NCI-H345 (cell line): ENCODE results near the gene MROH8.
A peak's percentile ranks its signal among the peaks of the same experiment; 100 is the strongest.
"Not testable (repeated sequence)": the region's sequence is repeated elsewhere in the genome, so short reads cannot be mapped to it uniquely, and the experiment has no call there.

Experiments used
- DNase-seq: peaks from one replicate; lab custom pipeline; 2025; lab: John Stamatoyannopoulos, UW

The MROH8 gene

DNA sequence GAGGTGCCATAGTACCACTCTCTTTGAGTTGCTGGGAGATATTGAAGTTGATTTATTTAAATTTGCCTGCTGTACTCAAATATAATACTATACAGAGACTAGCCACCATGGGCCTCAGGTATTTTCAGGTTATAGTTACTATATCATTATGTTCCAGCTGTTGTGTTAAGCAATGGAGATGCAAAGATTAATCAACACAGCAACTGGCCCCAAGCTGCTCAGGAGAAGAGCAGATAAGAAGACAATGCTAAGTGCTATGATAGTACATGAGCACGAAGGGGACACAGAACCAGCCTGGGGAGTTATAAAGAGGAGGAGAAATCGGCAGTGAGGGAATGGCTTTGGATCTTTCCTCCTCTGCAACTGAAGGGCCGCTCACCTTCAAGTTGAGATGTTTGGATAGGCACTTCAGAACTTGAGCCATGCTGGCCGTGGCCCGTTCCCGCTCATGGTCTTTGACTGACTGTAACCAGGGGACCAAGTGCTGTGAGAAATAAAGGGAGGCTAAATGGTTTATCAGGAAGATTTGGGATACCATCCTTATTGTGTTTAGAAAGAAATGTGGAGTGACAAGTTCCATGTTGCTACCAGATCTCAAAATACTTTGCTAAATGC is 24.6 kb downstream of the MROH8 start:
- no peak for DNase-seq

DNA sequence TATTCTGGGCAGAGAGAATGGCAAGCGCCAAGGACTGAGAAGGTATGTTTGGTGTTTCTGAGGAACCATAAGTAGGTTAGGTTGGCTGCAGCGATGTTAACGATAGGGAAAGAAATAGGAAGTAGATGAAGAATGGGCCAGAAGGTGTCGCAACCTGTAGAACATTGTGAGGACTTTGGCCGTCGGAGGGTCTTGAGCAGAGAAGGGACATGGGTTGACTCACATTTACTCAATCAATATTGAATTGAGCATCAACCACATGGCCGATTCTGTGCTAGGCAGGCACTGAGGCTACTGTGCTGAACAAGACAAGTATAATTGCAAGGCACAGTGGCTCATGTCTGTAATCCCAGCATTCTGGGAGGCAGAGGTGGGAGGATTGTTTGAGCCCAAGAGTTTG is 27.1 kb downstream of the MROH8 start:
- DNase-seq: no peak

DNA sequence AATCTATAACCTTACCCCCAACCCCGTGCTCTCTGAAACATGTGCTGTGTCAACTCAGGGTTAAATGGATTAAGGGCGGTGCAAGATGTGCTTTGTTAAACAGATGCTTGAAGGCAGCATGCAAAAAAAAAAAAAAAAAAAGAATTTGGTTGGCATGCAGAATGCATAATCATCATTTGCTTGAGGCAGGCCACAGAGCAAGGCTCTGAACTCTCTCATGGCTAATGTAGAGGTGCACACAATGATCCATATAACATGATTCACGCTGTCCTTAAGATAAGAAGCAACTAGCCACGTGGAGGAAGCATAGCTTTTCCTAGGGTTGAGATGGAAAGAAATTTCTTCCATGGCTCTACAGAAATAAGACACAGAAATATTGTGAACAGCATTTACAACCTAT is 27.8 kb downstream of the MROH8 start:
- no peak for DNase-seq

DNA sequence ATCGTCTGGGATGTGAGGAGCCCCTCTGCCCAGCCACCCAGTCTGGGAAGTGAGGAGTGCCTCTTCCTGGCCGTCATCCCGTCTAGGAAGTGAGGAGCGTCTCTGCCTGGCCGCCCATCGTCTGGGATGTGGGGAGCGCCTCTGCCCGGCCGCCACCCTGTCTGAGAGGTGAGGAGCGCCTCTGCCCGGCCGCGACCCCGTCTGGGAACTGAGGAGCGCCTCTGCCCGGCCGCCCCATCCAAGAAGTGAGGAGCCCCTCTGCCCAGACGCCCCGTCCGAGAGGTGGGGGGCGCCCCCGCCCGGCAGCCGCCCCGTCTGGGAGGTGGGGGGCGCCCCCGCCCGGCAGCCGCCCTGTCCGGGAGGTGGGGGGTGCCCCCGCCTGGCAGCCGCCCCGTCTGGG is 28.5 kb downstream of the MROH8 start:
- DNase-seq: not testable (repeated sequence)

DNA sequence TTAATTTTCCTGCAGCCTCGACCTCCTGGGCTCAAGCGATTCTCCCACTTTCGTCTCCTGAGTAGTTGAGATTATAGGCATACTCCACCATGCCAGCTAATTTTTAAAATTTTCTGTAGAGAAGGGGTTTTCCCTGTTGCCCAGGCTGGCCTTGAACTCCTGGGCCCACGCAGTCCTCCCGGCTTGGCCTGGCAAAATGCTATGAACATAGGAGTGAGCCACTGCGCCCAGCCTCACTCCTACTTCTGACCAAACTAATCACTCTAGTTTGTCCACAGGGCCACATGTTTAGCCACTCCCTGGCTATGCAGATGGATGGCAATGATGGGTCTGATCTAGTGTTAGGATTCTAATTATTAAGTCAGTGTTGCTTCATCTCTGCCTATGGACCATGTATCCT is 32.1 kb downstream of the MROH8 start:
- no peak for DNase-seq

DNA sequence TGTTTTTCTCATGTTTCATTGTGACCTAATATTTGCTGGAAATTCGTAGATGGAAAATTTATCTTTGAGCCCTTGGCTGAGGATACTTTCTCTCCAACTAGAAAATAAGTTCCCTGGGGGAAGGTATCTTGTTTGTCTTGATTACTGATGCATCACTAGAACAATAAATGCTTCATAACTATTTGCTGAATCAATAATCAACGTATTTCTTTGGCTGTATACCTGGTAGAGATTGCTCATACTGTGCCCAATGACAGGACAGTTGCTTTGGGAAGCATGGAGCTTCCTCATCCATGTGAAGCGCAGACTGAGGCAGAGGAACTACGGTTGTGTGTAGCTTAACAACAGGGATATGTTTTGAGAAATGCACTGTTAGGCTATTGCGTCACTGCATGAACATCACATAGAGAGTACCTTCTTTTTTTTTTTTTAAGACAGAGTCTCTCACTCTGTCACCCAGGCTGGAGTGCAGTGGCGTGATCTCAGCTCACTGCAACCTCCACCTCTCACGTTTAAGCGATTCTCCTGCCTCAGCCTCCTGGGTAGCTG is 34.4 kb downstream of the MROH8 start:
- DNase-seq: no peak

DNA sequence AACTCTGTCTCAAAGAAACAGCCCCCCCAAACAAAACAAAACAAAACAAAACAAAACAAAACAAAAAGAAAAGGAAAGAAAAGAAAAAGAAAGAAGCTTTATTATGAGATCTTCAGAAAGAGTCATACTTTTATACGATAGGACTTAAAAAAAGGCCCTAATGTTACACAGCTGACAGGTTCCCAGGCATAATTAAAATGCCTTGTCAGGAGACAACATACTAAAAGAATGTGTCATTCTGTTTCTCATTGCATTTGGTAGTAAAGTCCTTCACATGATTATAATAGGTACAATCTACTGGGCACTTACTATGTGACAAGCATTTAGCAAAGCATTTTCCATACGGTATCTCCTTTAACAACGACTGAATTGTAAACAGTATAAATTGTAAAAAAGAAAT is 36.6 kb downstream of the MROH8 start:
- DNase-seq: no peak

DNA sequence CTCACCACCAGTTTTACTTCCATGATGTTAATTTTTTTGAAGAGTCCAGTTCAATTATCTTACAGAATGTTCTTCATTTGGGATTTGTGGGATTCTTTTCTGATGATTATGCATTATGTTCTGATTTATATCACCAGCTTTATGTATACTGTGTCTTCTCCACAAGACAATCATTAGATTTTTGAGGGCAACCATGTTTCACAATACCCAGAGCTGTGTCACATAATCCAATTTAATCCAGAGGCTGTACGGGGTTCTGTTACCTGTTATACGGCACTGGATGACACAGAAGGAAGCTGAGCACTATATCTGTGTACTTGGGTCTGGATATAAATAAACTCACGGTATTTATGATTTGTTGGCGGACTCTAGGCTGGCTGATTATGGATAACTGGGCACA is 41.8 kb downstream of the MROH8 start:
- DNase-seq: no peak

DNA sequence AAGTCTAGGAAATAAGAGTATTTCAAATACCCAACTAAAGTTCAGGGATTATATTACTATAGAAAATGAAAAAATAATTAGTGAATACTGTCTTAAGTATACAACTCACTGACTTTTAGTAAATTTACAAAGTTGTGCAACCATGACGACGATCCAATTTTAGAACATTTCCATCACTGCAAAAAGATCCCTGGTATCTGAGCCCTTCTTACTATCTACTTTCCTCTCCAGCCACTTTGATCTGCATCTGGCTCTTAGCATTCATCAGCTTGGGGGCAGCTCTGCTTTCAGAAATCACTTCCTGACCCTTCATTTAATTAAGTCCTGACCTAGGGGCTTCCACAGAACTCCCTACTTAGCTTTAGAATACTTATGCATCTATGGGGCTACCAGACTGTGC is 45.4 kb downstream of the MROH8 start:
- DNase-seq: no peak

DNA sequence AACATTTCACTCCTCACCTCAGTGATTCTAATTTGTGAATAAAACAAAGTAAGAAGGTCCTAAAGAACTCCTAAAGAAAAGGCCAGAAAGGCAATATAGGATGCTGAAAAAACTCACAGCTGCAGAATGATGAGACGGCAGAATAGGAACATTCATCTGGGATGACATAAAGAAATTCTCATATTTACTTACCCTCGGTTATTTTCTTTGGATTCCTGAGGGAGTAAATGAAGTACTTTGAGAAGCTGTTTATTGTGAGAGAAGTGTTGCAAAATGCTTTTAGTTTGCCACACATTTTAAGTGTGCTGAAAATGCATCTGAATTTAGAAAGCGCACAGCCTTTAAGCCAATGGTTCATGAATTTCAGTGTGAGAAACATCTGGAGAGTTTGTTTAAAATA is 47.9 kb downstream of the MROH8 start:
- no peak for DNase-seq

DNA sequence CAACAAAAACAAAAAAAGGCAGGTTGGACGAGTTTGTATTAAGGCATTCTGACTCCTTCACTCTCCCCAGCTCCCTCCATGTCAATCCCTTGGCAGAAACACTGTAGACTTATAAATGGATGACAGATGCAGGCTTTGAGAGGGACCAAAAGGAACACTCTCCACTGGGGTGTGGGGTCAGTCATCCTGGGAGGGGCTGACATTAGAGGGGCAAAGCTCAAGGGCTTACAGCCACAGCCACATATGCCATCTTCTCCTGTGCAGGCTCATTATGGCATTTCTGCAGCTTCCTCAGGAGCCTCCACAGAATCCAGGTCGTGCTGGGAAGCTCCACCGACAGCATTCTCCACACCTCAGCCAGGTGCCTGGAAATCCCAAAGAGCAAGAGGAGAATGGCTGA is 50.5 kb downstream of the MROH8 start:
- no peak for DNase-seq

DNA sequence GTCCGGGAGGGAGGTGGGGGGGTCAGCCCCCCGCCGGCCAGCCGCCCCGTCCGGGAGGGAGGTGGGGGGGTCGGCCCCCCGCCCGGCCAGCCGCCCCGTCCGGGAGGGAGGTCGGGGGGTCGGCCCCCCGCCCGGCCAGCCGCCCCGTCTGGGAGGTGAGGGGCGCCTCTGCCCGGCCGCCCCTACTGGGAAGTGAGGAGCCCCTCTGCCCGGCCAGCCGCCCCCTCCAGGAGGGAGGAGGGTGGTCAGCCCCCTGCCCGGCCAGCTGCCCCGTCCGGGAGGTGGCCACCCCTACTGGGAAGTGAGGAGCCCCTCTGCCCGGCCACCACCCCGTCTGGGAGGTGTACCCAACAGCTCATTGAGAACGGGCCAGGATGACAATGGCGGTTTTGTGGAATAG is 53.1 kb downstream of the MROH8 start:
- not testable (repeated sequence) for DNase-seq

DNA sequence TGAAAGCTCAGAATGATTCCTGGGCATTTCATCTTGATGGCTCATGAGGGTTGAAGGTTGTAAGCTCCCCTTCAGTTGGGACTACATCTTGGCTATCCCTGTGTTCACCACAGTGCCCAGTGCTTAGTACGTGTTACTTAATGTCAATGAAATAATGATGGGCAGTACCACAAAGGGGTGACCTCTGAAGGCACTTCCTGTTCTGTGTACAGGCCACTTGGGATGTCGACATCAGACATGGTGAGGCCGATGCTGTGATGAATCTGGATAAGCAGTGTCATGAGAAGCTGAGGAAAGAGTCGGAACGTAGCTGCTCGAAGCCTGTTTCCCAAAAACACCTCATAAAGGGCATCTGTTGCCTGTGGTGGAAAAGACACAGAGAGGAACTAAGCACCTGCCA is 55.9 kb downstream of the MROH8 start:
- DNase-seq: no peak

DNA sequence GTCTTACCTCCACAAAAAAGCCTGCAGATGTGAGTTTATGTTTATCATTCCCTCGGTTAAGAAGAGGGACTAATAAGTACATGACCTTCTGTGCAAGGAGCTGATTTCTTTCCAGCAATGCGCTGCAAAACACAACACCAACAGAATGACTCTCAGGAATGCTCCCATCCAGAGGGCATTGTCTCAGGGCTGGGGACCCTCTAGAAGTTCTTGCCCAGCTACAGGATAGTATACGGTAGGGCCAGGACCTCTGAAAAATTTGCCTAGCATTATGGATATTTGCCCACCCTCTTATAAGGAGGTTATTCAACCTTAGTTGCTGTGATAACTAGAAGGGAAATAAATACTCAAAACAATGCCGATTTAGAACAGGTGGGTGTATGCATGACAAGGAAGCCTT is 58.9 kb downstream of the MROH8 start:
- DNase-seq: no peak

DNA sequence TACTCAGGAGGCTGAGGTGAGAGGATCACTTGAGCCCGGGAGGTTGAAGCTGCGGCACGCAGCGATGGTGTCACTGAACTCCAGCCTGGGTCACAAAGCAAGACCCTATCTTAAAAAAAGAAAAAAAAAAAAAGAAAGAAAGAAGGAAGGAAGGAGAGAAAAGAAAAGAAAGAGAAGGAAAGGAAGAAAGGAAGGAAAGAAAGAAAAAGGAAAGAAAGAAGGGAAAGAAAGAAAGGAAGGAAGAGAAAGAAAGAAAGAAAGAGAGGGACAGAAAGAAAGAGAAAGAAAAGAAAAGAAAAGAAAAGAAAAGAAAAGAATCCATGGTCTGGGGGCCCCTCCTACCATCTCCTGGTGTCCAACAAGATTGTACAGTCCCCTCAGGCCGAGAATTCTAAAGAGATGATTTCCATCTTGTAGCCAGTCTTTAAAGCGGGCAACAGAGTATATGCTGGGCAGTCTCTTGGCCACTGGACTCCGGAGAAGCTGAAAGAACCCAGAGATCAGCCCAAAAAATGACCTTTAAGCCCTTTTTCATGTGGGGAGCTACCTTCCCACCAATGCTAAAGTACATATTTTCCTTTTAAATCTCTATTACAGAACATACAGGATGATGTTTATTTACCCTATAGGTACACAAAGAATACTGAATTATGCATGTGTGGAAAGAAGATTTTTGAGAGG is 59.9 kb downstream of the MROH8 start:
- no peak for DNase-seq

DNA sequence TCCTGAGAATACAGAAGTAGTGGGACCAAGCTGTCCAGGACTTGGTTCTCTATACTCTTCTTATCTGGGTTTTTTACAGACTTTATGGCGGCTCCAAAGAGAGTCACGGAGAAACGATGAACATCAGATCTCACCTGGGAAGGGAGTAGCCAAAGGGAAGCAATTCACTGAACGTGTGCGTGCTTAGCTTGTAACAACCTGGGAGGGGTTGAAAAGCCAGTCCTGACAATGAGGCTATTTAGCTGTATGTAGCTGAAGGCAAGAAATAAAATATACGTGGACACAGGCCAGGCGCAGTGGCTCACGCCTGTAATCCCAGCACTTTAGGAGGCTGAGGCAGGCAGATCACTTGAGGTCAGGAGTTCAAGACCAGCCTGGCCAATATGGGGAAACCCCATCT is 65.3 kb downstream of the MROH8 start:
- DNase-seq: no peak

DNA sequence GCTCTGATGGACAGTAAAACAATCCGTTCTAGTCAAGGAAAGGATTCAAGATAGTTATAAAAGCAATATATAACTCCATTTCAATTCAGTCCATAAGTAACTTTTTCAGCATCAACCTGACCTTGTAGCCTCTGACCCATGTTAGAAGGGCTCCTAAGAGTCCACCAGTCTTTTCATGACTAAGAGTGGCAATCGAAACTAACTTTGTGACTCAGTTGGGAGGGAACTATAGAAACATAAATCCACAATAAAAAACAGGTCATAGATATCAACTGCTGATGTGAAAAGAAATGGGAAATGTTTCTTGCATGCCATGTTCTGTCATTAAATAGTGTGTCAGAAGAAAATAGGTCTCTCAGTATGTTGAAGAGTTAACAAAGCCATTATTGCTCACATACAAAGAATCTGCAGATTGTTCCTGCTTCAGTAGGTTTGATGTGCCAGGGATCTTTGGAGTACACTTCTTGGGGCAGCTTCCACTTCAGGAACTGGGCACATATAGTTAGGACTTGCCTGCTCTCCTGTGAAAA is 67.4 kb downstream of the MROH8 start:
- no peak for DNase-seq

DNA sequence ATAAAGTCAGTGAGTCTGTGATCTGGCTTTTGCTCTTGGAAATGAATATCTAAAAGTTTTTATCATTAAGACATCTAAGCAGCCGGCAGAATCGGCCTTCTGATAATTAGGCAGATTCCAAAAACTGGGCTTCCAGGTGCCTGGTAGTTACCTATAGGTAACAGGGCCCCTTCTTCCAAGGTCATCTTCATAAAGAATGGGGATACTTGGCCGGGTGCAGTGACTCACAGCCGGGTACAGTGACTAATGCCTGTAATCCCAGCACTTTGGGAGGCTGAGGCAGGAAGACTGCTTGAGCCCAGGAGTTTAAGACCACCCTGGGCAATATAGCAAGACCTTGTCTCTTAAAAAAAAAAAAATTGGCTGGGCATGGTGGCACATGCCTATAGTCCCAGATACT is 70.7 kb downstream of the MROH8 start:
- DNase-seq: no peak

DNA sequence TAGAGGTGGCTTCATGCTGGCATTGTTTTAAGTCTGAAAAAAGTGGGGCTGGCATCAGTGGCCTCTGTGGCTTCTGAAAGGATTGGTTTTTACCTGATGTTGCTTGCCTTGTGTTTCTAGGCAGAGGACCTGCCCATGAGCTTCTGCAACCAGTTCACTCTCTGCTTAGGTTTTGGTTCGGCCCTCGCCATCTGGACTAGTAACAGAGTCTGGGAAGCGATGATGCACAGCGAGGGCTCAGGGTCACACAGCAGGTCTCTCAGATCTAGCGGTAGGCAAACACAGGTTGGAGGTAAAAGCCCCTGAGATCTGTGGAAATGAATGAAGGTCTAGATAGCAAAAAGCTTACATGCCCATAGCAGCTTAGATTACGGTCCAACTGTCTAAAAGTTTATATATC is 76.8 kb downstream of the MROH8 start:
- no peak for DNase-seq

DNA sequence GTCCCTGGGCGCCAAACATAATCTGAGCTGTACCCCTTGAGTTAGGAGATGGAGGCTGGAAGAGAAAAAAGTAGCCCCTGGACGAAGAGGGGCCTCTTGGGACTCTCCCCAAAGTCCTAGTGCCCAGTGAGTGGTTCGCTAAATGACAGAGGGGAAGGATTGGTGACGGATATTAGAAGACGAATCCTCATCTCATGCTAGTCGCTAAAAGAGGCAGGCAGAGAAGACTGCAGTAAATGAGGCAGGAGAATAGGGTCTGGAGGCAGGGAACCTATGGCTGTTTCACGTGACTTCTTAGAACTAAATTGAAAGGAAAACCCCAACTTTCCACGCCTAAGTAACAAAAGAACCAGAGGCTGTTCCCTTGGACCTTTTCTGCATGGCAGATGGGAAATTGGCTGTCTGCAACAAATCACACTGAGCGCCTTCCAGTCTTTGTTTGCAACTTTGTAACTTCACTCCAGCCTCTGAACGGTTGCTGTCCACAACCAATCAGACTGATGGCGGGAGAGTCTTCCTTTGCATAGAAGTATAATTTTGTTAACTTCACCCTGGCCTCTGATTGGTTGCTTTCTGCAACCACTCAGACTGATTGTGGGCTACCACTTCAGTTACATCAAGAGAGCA is 82.8 kb downstream of the MROH8 start:
- DNase-seq: no peak

DNA sequence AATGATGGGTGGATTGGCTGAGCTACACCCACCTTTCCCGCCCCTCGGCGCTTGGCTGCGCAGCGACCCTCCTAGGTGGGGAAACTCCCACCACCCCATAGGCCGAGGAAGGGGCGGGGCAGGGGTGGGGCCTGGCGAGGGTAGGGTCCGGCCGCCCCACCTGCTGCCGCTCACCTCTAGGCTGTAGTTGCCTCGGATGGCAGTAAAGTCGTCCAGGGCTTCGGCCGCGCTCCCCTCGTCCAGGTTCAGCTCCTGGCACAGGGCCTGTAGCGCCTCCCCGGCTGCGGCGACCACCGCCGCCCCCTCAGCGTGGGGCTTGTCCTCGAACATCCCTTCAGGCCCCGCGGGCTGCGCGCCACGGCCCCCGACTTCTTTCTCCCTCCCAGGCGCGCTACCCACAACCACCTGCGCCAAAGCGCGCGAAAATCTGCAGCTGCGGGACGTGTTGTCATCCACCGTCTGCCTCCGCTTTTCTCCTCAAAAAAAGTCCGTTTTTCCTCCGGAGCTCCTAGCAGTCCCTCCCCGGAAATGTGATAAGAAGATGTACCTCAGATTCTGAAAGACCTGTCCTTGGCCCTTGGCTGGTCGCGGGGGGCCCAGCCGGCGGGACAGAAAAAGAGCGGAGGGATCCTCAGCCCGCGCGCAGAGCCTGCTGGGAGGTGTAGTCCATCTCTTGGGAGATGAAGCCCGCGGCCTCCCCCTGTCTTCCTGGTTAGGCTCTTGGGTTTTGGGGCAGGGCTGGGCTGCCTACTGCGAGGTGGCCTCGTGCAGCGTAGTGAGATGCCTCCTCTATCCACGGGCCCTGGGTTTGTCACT is 83.5 kb downstream of the MROH8 start, which contains the start of gene RBL1:
TSS of gene RBL1 (minus strand) at position 399 of the 816 bp plus-strand sequence. CDS start at position 330, 69 bp downstream.
- peak; percentile 95 for DNase-seq

DNA sequence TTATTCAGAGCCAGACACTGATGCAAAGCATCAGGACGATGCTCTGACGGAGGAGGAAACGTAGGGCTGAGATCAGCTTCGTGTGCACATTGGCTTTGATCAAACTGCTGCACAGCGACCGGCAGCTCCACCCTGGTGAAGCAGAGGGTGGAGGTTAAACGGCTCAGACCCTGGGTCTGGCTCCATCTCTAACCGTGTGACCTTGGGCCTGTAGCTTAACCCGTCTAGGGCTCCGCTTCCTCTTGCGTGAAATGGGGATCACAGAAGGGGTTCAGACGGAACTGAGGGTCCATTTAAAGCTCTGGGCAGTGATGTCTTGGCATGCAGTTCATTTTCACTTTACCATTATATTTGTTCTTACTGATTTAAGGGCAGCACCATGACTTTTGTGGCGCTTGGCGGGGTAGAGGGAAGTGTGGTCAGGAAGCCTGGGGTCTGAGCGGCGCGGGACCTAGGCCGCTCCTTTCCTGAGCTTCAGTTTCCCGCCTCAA is 84.2 kb downstream of the MROH8 start:
- peak; percentile 35 for DNase-seq
